Pulmonary artery endothelial cell (primary cell): ENCODE results near the gene DRGX. TPM values are rescaled to one million over a fixed set of nuclear protein-coding genes. Genes with fewer than 3 reads are reported as not detected.

Experiments used
- DNase-seq: peaks from one replicate; pipeline ENCODE4 v3.0.0-alpha.2; 2011; ENCODE audit warnings: low read depth, low spot score
- total RNA-seq: library from RNA; depleted of rRNA; stranded (reverse); fragments of >200 nt; gene quantifications from 2 replicates; pipeline ENCODE4 v1.2.3, GENCODE V29; 2014

The DRGX gene
- total RNA-seq, 1 donor from 2014 or later: not detected

DNA sequence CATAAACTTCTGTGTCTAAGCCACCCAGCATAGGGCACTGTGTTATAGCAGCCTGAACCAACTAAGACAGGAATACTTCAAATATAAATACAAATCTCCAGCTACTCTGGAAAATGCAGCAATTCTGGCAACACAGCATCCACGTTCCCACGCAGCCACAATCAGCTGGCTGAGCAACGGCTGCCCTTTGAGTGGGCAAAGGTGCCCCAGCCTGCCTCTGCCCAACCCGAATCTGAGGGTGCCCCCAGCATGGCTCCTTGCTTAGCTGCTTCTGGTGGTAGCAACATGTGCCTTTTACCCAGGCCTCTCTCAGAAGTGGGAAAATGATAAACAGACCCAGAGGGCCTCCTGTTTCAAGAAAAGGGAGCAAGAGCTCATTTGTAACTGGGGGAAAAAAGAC, 12.0 kb downstream of the DRGX start:
- no peak for DNase-seq

DNA sequence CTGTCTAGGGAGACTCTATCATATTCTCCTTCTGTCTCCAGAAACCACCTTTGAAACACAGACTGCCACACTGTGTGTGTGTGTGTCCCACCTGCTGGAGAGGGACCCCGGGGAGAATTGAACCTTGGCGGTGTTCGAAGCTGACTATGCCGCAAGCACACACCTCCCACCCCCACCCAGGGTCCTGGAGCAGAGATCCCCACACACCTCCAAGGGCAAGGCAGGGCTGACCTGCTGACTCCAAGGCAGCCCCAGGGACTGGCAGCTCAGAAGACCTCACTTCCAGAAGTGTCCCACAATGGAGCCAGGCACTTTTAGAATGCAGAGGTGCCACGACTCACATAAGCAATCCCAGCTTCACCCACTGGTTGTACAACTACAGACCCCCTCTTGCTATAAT, 13.1 kb downstream of the DRGX start:
- no peak for DNase-seq

DNA sequence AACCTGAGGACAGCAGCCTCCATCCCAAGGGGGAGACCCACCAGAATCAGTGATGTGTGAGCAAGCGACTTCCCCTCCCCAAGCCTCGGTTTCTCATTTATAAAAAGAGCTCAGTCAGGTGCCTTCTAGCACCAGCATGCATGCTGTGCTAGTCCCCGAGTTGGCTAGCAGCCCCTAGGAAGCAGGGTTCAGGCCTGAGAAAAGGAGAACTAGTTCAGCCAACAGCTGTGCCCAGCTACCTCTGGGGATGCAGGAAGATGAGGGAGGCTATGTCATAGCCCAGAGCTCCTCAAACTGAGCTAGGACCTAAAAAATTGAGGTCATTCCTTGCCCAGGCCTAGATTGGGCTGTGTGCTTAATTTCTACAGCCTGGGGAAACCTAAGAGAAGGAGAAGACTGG, 13.7 kb downstream of the DRGX start:
- DNase-seq: no peak

DNA sequence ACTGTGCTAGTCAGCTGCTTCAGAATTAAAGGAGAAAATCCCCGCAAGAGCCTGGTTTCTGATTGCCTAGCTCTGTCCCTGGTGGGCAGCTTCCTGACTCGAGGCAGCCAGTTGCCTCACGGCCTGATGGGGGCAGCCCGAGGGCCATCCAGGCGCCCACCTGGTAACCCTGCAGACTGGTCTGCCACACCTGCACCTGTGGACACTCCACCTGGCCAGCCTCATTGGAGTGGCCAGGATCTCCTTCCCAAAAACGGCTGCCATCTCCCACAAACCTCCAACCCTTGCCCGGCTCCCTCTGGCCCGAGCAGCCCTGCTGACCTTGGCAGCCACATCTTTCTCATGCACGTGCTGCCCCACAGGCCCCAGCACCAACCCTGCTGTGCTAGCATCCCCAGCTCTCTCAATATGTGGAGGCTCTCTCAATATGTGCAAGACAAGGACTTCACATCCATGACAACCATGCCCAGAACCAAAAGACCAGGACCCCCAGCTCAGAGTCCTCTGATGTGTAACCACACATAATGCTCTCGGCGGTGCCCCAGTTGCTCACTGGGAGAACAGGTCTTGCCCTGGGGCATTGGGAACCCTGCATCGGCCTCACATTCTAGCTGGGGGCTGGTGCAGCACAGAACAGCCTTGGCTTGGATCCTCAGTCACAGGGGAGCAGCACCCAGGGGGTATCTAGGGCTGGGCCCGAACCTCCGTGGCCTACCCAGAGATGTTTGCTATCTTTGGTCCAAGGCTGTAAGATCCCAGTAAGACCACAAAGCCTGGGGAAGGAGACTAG, 14.6 kb downstream of the DRGX start:
- DNase-seq: no peak

DNA sequence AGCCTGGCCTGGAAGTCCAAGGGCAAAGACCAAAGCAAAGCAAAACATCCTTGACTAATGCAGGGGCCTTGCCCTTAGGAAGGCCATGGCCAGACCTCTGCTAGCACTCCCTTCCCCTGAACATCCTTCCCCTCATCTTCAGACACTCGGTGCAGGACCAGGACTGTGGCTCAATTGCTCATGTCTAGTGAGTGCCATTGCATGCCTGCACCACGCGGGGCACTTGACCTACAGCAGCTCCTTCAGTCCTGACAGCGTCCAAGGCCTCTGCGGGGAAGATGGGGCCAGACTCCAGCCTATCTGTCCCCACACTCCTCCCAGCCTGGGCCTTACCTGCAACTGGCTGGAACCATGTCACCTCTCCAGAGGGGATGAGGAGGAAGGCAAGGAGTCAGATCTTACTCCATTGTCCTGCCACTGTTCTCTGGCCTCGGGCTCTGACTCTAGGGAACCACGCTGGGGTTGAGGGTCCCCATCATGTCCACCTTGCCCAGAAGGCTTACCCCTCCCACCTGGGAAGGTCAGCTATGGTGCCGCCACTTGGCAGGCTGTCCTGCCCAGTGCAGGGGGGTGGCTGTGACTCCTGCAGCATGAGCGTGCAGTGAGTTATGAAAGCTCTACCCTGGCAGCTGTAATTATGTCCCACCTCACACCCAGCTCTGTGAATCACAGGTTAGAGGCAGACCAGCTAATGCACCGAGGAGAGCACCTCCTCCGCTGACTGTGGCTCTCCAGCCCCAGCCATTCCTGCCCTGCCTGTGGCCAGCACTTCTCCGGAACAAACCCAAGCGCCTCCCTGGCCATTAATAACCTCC, 16.1 kb downstream of the DRGX start:
- no peak for DNase-seq

DNA sequence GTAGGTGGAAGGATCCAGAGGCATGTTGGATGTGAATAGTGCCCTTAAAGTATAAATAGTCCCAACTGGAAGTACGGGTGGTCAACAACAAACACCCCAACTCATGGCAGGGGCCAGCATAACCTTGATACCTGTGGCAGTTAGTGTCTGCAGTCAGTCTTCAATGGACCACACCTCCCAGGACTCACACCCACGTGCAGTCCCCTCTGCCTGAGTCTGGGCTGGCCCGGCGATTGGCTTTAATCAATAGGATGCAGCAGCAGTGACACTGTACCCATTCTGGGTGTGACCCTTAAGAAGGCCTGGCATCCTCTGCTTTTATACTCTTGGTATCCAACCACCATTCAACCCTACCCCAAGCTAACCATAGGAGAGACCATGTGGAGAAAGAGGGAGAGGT, 18.6 kb downstream of the DRGX start:
- no peak for DNase-seq

DNA sequence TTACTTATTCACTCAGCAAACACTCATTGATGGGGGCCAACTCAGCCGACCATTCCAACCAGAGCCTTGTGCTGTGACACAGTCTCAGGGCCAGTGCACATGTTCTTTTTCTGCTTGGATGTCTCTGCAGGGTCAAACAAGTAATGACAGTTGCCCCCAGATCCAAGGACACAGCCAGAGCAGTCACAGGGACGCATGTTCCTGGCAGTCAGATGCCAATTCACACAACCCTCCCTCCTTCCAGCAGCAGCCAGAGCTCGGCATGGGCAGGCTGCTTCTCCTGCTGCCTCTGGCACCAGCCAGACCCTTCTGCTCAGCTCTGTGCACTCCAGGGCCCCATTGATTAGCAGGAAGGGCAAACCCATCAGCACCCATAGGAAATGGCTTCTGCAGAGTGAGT, 20.3 kb downstream of the DRGX start:
- DNase-seq: no peak

DNA sequence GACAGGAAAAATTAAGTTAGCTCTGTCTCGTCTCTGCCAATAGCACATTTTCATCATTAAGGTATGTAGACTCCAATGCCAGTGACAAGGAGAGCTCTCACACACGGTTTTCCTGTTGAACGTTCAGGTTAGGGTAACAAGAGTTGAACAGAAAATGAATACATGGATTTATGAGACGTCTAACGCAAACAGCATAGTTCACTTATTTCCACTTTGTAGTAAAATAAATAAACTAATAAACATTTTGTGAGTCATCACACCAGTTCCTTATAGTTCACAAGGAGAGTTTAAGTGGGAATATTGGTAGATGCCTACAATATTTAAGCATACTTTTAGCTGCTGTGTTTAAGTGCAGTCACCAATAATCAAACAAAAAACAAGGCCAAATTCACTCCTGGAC, 21.1 kb downstream of the DRGX start:
- DNase-seq: no peak

DNA sequence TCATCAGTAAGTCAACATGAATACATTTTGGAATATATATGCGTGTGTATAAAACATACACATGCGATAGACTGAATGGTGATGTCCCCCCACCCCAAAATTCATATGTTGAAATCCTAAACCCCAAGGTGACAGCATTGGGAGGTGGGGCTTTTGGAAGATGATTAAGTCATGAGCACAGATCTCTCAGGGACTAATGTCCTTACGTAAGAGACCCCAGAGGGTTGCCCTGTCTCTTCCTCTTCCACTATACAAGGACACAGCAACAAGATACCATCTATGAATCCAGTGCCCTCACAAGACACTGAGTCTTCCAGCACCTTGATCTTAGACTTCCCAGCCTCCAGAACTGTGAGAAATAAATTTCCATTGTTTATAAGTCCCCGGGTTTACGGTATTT, 22.5 kb downstream of the DRGX start:
- no peak for DNase-seq

DNA sequence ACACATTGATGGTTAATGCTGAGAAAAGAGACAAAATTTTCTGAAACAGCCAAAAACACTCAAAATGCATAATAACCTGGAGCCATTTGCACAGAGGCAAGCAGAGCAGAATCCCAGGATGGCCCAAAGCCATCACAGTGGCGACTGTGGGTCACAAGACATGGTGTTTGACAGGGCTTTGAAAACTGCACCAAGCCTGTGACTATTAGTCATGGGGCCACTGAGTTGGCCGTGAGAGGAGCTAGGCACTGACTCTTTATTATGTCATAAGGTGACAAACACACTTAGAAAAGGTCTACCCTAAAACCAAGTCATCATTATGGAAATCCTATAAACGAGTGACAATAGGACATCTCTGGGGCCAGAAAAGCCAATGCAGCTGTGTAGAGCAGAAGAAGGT, 23.9 kb downstream of the DRGX start:
- no peak for DNase-seq

DNA sequence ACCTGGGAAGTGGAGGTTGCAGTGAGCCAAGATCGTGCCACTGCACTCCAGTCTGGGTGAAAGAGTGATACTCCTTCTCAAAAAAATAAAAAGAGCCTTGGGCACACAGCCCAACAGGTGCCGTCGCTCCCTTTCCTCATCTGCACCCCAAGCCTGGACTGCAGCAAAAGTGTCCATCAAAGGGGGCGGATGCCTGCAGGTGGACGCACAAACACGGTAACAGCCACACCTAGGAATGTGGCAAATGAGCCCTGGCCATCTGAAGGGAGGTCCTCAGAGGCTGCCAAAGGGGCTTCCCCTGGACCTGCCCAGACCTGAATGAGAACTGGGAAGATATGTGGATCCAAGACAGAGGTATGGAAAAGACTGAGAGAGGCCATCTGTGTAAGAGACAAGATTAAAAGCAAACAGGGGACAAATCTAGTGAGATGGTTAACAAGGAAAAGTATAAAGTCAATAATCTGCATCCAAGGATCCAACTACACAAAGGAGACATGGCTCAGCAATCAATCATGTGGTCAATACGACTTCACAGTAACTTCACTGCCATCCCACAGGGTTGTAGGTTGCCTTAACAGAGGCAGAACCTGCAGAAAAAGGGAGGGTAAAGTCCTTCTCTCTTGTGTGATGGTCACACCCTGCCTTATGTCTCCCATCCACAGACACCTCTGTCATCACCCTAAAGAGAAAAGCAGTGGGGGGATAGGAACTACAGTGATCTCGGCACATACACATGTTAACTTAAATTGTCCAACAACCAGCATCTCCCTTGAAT, 25.4 kb downstream of the DRGX start:
- DNase-seq: no peak

DNA sequence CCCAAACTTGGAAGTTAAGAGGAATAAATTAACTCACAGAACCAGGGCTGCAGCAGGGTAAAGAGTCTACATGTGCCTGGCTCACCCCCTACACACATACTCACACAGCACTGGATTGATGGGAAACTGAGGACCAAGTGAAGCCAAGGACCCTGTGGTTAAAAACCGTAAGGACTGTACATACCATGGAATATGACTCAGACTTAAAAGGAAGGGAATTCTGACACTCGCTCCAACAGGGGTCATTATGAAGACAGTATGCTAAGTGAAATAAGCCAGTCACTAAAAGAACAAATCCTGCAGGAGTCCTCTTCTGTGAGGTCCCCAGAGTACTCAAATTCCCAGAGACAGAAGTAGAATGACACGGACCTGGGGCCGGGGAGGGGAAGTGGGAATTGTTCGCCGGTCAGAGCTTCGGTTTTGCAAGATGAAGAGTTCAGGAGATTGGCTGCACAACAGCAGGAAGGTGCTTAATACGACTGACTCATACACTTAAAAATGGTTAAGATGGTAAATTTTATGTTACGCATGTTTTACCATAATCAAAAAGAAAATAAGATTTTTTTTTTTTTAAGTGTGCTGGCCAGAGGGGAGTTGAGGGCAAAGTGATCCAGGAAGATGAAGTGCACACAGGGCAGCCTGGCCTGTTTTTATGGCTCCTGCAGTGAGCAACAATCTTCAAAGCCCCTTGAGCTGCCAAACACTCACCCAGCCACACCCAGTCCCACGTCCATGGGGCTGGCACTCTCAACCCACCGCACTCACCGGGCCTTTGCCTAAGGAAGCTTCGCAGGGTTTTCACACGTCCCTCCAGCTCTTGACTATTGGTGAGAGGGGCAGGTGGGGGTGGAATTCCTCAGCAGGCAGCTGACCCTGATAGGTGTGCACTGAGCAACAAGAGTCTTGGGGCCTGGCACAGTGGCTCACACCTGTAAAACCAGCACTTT, 26.4 kb downstream of the DRGX start:
- DNase-seq: no peak

DNA sequence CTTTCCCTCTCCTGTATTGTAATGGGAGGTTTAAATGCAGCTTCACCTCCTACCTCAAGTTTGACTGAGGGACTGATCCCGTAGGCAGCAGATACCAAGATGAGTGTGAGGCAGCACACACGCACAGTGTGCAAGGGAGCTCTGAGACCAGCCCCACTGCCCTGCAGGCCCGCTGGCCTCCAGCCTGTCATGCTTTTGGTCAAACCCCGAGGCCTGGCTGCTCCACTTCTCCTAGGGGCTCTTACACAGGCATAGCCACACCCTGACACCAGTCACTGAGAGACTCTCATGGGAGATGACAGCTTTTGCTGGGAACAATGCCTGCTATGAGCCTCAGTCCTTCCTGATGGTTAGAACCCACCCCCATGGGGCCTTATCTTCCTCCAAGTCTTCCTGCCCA, 27.6 kb downstream of the DRGX start:
- DNase-seq: no peak

DNA sequence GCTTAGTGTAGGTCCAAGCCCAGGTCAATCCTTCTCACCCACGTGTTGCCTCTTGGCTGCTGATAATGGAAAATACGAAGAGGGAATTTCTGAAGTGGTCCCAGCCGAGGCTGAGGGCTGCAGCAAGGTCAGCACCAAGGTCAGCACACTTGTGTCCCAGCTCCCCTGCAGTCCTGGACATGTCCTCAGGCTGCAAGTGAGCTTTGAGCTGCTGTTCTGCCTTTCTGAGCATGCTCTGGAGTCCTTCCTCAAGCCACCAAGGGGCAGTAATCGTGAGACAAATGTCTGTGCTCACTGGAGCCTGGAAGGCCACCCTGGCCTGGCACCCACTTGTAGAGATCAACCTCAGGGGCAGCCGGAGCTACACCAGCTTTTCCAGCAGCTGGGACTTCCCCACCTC, 28.3 kb downstream of the DRGX start:
- no peak for DNase-seq

DNA sequence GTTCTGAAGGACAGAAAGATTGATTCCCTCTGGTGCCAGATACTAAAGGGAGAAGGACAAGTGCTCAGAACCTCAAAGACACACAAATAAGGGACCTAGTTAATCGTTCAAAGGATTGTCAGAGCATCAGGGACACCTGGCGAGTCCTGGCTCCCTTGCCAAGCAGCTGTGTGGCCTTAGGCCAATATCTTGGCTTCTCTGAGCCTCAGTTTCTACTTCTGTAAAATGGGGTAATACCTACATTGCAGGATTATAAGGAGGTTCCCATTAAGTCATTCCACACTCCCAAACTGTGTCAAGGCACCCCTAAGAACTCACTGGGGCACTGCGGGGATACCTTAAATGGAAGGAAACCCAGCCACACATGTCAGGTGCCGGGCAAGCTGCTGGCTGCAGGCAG, 29.4 kb downstream of the DRGX start:
- DNase-seq: no peak

DNA sequence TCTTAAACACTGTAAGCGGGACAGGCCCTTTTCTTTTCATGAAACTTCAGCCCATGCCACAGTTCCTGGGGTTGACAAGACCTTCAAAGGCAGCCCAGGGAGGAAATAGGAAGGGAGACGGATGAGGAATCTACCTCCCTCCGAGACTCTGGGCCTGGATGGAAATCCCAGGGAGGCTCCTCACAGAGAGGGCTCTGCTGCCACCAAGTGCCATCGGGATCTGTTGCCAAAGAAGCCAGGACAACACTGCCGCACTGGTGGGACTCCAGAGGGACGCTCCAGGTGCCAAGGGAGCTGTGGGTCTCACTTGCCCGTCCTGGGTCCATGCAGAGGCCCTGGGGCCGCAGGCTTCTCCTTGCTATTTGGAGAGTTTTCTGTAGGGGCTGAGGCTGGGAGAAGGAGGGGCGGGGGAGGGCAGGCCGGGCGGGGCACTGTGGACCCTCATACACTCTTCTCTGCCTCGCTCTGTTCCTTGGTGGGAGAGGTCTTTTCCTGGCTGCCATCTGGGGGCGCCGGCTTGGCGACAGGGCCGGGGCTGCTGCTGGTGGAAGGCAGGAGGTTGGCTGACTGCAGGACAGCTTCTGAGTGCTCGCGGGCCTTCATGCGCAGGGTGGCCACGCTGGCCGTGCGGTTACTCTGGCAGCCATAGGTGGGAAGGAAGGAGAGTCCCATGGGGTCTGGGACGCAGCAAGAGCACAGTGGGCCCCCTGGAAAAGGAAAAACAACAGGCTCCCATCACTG, 30.0 kb downstream of the DRGX start:
- DNase-seq: no peak

DNA sequence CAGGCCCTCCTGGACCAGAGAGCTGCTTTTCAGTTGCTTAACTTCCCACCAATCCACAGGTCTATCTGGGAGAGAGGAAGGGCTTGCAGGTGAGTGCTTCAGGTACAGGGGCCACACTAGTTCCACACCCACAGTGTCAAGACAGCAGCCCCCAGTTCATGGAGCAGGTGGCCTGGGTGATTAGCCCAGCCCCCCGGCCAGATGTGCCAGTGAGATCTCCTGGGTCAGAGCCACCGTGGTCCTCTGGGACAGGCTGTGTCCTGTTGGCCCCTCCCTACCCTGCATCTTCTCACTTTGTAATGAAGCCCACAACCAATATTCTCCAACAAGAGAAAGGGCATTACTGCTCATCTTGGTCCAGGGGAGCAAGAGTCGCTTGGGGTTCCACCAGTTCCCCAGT, 30.6 kb downstream of the DRGX start:
- no peak for DNase-seq

DNA sequence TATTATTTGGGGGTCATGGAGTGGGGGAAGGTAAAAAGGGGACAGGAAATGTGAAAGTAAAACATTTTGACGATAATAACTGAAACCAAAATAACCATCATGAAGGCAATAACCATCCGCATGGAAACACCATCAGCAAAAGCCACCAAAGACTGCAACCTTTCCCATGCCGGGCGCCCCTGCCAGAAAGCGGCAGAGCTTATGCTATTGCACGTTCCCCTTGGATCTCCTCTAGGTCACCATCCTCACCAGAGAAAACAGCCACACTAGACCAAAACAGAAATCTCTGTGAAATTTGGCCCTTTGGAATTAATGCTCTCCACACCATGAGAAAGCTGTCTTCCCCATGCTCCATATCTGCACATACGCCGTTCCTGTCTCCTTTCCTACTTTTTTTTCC, 31.1 kb downstream of the DRGX start:
- DNase-seq: no peak

DNA sequence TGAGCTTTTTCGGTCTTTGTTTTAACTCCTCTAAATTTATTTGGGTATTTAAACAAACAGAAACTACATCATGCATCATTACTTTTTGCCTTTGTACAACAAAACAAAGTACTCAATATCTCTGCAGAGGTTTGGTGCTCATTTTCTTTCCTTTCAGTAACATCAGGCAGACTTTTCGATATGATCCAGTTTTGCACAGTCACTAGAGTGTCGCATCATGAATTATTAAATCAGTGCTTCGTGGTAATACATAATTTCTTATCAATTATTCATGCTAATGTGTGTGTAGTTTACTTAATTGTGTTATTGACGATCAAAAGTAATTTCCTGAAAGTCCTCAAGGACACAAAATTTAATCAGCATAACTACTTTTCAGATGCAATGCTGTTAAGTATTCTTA, 31.8 kb downstream of the DRGX start:
- DNase-seq: no peak

DNA sequence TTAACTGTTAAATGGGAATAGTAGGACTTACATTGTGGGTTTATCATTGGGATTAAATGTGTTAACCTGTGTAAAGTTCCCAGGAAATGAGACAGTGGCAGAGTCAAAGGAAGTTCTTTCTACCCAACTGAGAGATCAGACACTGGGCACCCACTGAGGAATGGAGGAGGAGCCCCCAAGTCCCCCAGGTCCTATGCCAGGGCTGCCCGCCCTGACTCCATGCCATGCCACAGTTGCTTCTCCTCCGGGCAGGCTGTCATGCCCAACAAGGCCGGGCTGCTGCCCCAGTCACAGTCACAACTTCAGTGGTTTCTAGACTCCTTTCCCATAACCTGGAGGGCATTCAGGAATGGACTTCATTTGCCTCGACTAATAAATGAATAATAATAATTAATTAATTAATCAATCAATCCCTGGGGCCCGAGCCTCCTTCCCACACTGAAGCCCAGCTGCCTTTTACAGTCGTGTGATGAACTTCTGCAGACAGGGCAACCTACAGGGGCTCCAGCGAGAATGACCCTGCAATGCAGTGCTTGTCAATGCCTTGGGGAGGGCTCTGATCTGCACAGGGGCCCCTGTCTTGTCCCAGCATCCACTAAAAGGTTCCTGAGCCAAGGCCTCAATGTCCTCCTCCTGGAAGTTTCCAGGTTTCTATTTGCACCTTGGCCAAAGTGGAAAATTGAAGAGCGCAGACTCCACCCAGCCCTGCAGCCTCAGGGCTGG, 32.4 kb downstream of the DRGX start:
- no peak for DNase-seq
